GM12878 (cell line): Measurements from ENCODE around the gene CCL23. TPM values are rescaled to one million over a fixed set of nuclear protein-coding genes. Genes with fewer than 3 reads are reported as not detected.

Source experiments
- ATAC-seq: fragments of 200-7000 bp; cut with Tn5 transposase; 3 replicates; pipeline ENCODE4 v1.9.1; 2020; ENCODE audit warnings: mild to moderate bottlenecking, moderate library complexity
- BruUV-seq: library from RNA; stranded (reverse); fragments of 400-500 nt; replicated peaks from 2 replicates; lab custom pipeline; 2021; lab: Mats Ljungman, UMichigan
- CTCF ChIA-PET: fragments of 300-600 bp; sonication (Branson Sonifier 250); formaldehyde crosslinking; extraction: SDS; loops from one replicate; lab custom pipeline; 2021; ENCODE audit warnings: inconsistent platforms; lab: Yijun Ruan, JAX
- POLR2A ChIA-PET: fragments of 350-600 bp; formaldehyde crosslinking; extraction: SDS; loops from one replicate; lab custom pipeline; 2021; ENCODE audit warnings: inconsistent platforms; lab: Charles Lee
- RAD21 ChIA-PET: fragments of 300-600 bp; sonication (Branson Sonifier 250); formaldehyde crosslinking; loops from one replicate; lab custom pipeline; 2023; ENCODE audit warnings: antibody characterized with exemption; ENCODE audit not compliant: unreplicated experiment; lab: Charles Lee
- SMC1A ChIA-PET: fragments of 300-600 bp; sonication (Branson Sonifier 250); formaldehyde crosslinking; loops from one replicate; lab custom pipeline; 2023; ENCODE audit not compliant: unreplicated experiment, uncharacterized antibody; lab: Charles Lee
- DNase-seq: peaks from one replicate; pipeline ENCODE4 v3.0.0-alpha.2; 2011; ENCODE audit warnings: low read depth, low spot score
- FAIRE-seq: peaks from 3 replicates; lab custom pipeline; 2011; peaks lifted over from hg19 to GRCh38; lab: Jason Lieb, UNC
- H2AFZ ChIP-seq: 2 replicates; pipeline ENCODE4 v1.6.0; 2011; ENCODE audit warnings: low read depth, low read length, control low read depth; ENCODE audit not compliant: control insufficient read depth
- H3K27ac ChIP-seq: 2 replicates; pipeline ENCODE4 v1.5.1; 2011; ENCODE audit warnings: control low read depth; ENCODE audit not compliant: control insufficient read depth, insufficient read depth
- H3K27me3 ChIP-seq, 2 experiments: replicated peaks in 1 of 2; 2 replicates each; pipeline versions ENCODE4 v1.6.0 to v1.6.1; 2011; ENCODE audit warnings: low read length in 1 of 2; ENCODE audit not compliant: control insufficient read depth in 2 of 2, insufficient read depth in 2 of 2
- H3K36me3 ChIP-seq, 2 experiments: 2 replicates each; pipeline ENCODE4 v1.5.1; 2011; ENCODE audit warnings: low read length in 1 of 2; ENCODE audit not compliant: control insufficient read depth in 2 of 2, insufficient read depth in 2 of 2
- H3K4me1 ChIP-seq: 2 replicates; pipeline ENCODE4 v1.6.1; 2011; ENCODE audit warnings: mild to moderate bottlenecking, low read length, moderate library complexity, mixed read lengths; ENCODE audit not compliant: control insufficient read depth, insufficient read depth
- H3K4me2 ChIP-seq: 2 replicates; pipeline ENCODE4 v1.6.0; 2011; ENCODE audit warnings: control low read depth; ENCODE audit not compliant: control insufficient read depth, insufficient read depth
- H3K4me3 ChIP-seq: fragments of 200-600 bp; sonication (generic); 2 replicates; pipeline ENCODE4 v1.5.1; 2016
- H3K79me2 ChIP-seq: 2 replicates; pipeline ENCODE4 v1.6.0; 2011; ENCODE audit warnings: low read length; ENCODE audit not compliant: control insufficient read depth, insufficient read depth
- H3K9ac ChIP-seq: 2 replicates; pipeline ENCODE4 v1.8.0; 2011; ENCODE audit warnings: low read length, control low read depth, mixed read lengths; ENCODE audit not compliant: control insufficient read depth, insufficient read depth
- H3K9me3 ChIP-seq: replicated peaks from 3 replicates; pipeline ENCODE4 v1.5.1; 2011; ENCODE audit warnings: mild to moderate bottlenecking, low read length; ENCODE audit not compliant: control insufficient read depth, insufficient read depth
- H4K20me1 ChIP-seq: 2 replicates; pipeline ENCODE4 v1.6.0; 2011; ENCODE audit not compliant: control insufficient read depth, insufficient read depth
- CBFB ChIP-seq: IDR thresholded peaks from 2 replicates; pipeline ENCODE4 v1.6.1; 2016; ENCODE audit warnings: antibody characterized with exemption, low read depth
- CBX3 ChIP-seq: fragments of 200-600 bp; sonication (generic); IDR thresholded peaks from 2 replicates; pipeline ENCODE4 v1.6.1; 2016; ENCODE audit warnings: low read depth, borderline replicate concordance
- CHD1 ChIP-seq: IDR thresholded peaks from 2 replicates; pipeline ENCODE4 v1.6.1; 2012; ENCODE audit warnings: low read depth, low read length, improper control_type of control experiment
- CHD2 ChIP-seq: IDR thresholded peaks from 2 replicates; pipeline ENCODE4 v1.6.1; 2011; ENCODE audit warnings: low read depth, low read length, improper control_type of control experiment, borderline replicate concordance
- DPF2 ChIP-seq: fragments of 450-650 bp; IDR thresholded peaks from 2 replicates; pipeline ENCODE4 v1.6.1; 2017; ENCODE audit warnings: mild to moderate bottlenecking
- ELK1 ChIP-seq: IDR thresholded peaks from 2 replicates; pipeline ENCODE4 v1.6.1; 2012; ENCODE audit warnings: low read depth, low read length, improper control_type of control experiment
- EZH2 ChIP-seq: IDR thresholded peaks from 2 replicates; pipeline ENCODE4 v1.6.1; 2012; ENCODE audit warnings: low read depth, mild to moderate bottlenecking, control low read depth, inconsistent platforms, low read length, borderline replicate concordance; ENCODE audit not compliant: control insufficient read depth
- HDGF ChIP-seq: fragments of 450-650 bp; IDR thresholded peaks from 2 replicates; pipeline ENCODE4 v1.6.1; 2016; ENCODE audit warnings: antibody characterized with exemption
- IKZF2 ChIP-seq, 2 experiments: fragments of 450-650 bp; IDR thresholded peaks; 2 replicates each; pipeline ENCODE4 v1.6.1; 2017; ENCODE audit warnings: mild to moderate bottlenecking in 2 of 2, moderate library complexity in 2 of 2
- KLF5 ChIP-seq: fragments of 450-650 bp; IDR thresholded peaks from 2 replicates; pipeline ENCODE4 v1.6.1; 2014; ENCODE audit warnings: mild to moderate bottlenecking; ENCODE audit not compliant: partially characterized antibody
- MYC ChIP-seq: IDR thresholded peaks from 2 replicates; pipeline ENCODE4 v1.6.1; 2011; ENCODE audit warnings: mild to moderate bottlenecking, low read length, moderate library complexity, inconsistent platforms; ENCODE audit not compliant: insufficient read depth, insufficient replicate concordance, insufficient read length, severe bottlenecking
- NR2C2 ChIP-seq: IDR thresholded peaks from 2 replicates; pipeline ENCODE4 v1.6.1; 2011; ENCODE audit warnings: borderline replicate concordance, low read depth; ENCODE audit not compliant: control insufficient read depth, insufficient read length
- NRF1 ChIP-seq: conservative IDR thresholded peaks from 2 replicates; pipeline ENCODE4 v1.6.1; 2011; ENCODE audit warnings: mild to moderate bottlenecking, low read depth, low read length, improper control_type of control experiment
- PBX3 ChIP-seq: IDR thresholded peaks from 2 replicates; pipeline ENCODE4 v1.6.1; 2011; ENCODE audit warnings: mild to moderate bottlenecking, low read depth, low read length, moderate library complexity; ENCODE audit not compliant: insufficient replicate concordance
- POU2F2 ChIP-seq: IDR thresholded peaks from 3 replicates; pipeline ENCODE4 v1.6.1; 2011; ENCODE audit warnings: low read depth, mild to moderate bottlenecking, low read length, borderline replicate concordance
- RB1 ChIP-seq: fragments of 450-650 bp; formaldehyde crosslinking; IDR thresholded peaks from 2 replicates; pipeline ENCODE4 v1.6.1; 2017; ENCODE audit warnings: mild to moderate bottlenecking, borderline replicate concordance
- ZBED1 ChIP-seq: IDR thresholded peaks from 2 replicates; pipeline ENCODE4 v1.6.1; 2016; ENCODE audit warnings: borderline replicate concordance
- ZNF217 ChIP-seq: fragments of 450-650 bp; IDR thresholded peaks from 2 replicates; pipeline ENCODE4 v1.6.1; 2017; ENCODE audit warnings: antibody characterized with exemption, mild to moderate bottlenecking
- WGBS: methylation state at CpG from one replicate; pipeline ENCODE4 v1.1.6; 2016; ENCODE audit warnings: low lambda C conversion rate; ENCODE audit not compliant: insufficient replicate concordance, insufficient coverage; ENCODE audit errors: missing lambda C conversion rate; 5-methylcytosine and 5-hydroxymethylcytosine counted together
- in situ Hi-C: fragments of 300-500 bp; cut with MboI; formaldehyde crosslinking; loops from 9 replicates; pipeline ENCODE4 v1.14.3; 2018; ENCODE audit warnings: mixed read lengths
- intact Hi-C: fragments of 100-400 bp; cut with micrococcal nuclease; formaldehyde crosslinking; loops from one replicate; pipeline ENCODE4 v1.14.2; 2022; ENCODE audit not compliant: unreplicated experiment
- polyA plus RNA-seq, 11 experiments: library from polyadenylated mRNA; depleted of rRNA in 4 of 11; unstranded in 6 of 11; stranded (reverse) in 5 of 11; fragments of >200 nt; fragmentation: Nextera tagmentation in 4 of 11; fragmentation: Illumina TruSeq in 1 of 11; extraction: Ambion mirVana in 4 of 11; extraction: Trizol in 1 of 11; gene quantifications; 1 replicate in 1 of 11; 2 replicates in 10 of 11; pipeline versions ENCODE4 v1.2.1 to v1.2.3, GENCODE V29; 2011 to 2016; ENCODE audit warnings: inconsistent platforms in 2 of 11, missing spikeins in 2 of 11, low read depth in 1 of 11
- total RNA-seq, 4 experiments: library from RNA; depleted of rRNA in 3 of 4; stranded (reverse); fragments of >200 nt in 3 of 4; fragmentation: Illumina TruSeq in 1 of 4; extraction: Trizol in 1 of 4; gene quantifications; 2 replicates each; pipeline versions ENCODE4 v1.2.1 to v1.2.3, GENCODE V29; 2013 to 2021

The CCL23 gene
- total and polyA plus RNA-seq, 10 of the 15 experiments (the other 5 are each of a cell fraction or from before 2014, with no cell fraction given): 0.15 to 0.62 (median 0.41) TPM; not detected in 6

- CTCF ChIA-PET: interaction anchor here (0.5 to 1.9 kb wide), 3 partner anchors 48 to 95 kb away, joined by 3 to 4 read pairs (median 3); no protein-coding TSS in a partner anchor
- Histone ChIP-seq H3K36me3 (no peaks in the 10 kb centered on the region), H3K9ac (no peak overlapping the region), H3K4me2 (no peak overlapping the region)
- SMC1A ChIA-PET: interaction anchor here (2.4 kb wide), 1 partner anchor 9 kb away, joined by 8 read pairs; no protein-coding TSS in a partner anchor
- intact Hi-C loops: no loop called here
- in situ Hi-C loops: no loop called here
- TF ChIP-seq CHD2: no peak
- TF ChIP-seq CHD1: no peak
- TF ChIP-seq PBX3: no peak
- TF ChIP-seq IKZF2 (IDR thresholded peaks at IDR 0.05): no peak
- TF ChIP-seq MYC: no peak
- no peak for TF ChIP-seq POU2F2
- no peak for TF ChIP-seq ZNF217
- TF ChIP-seq NR2C2: no peak
- no peak for TF ChIP-seq KLF5
- TF ChIP-seq EZH2: no peak
- no peak for TF ChIP-seq ELK1
- TF ChIP-seq CBX3: no peak
- TF ChIP-seq CBFB: no peak
- no peak for TF ChIP-seq ZBED1
- no peak for TF ChIP-seq DPF2
- TF ChIP-seq HDGF: no peak
- no peak for TF ChIP-seq RB1
- no peak for TF ChIP-seq NRF1
- TF ChIP-seq, all 136 proteins: peak for 0
- ATAC-seq (no peak), DNase-seq (no peak), FAIRE-seq (no peak)
- Histone ChIP-seq H3K27ac (no peak overlapping the region), H3K27me3 (no peaks in the 10 kb centered on the region; a peak in 1 of 4 replicates), H2AFZ (no peak overlapping the region), H3K4me3 (no peak overlapping the region), H4K20me1 (no peaks in the 10 kb centered on the region), H3K4me1 (no peaks in the 10 kb centered on the region), H3K9me3 (no peaks in the 10 kb centered on the region; the same call in 2 of the 3 replicates), H3K79me2 (no peaks in the 10 kb centered on the region)
- ChIA-PET RAD21 (no interaction called here), POLR2A (no interaction called here)
- BruUV-seq: no TSS peak
- WGBS: 49% methylated on average over 6 of the region's 6 CpGs
Observed at GRCh38 chr17:36024106-36024869, 6.5 kb upstream of the CCL23 start.
